Activated CD4-positive, CD25-positive, alpha-beta regulatory T cell treated with anti-CD3 and anti-CD28 coated beads, Interleukin-2, amount 50 U/mL, for 16 hours (primary cell): ENCODE results near the gene ERICH2.

Experiments
- DNase-seq: peaks from one replicate; pipeline ENCODE4 v3.0.0-alpha.2; 2020; ENCODE audit warnings: low read depth, low spot score

ERICH2 gene

GRCh38 chr2:170817093-170818035, 47.2 kb downstream of the ERICH2 start:
- DNase-seq, result no peak

DNA sequence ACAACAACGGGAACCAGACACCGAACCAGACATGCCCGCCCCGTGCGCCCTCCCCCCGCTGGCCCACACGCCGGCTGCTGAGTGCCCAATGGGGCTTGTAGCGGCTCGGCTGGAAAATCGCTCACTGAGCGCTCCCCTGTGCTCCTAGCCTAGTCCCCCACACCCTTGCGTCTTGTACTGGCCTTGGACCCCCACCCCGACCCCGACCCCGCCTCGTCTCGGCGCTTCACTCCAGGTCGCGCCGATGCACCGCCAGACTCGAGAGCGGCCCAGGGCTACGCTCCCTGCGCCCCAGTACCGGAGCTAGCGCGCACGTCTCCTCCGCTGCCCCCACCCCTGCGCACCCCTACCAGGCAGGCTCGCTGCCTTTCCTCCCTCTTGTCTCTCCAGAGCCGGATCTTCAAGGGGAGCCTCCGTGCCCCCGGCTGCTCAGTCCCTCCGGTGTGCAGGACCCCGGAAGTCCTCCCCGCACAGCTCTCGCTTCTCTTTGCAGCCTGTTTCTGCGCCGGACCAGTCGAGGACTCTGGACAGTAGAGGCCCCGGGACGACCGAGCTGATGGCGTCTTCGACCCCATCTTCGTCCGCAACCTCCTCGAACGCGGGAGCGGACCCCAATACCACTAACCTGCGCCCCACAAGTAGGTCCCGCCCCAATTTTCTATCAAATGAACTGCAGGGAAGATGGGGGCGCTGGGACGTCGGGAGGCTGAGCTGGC, 48.0 kb downstream of the ERICH2 start:
- DNase-seq, result no peak

DNA sequence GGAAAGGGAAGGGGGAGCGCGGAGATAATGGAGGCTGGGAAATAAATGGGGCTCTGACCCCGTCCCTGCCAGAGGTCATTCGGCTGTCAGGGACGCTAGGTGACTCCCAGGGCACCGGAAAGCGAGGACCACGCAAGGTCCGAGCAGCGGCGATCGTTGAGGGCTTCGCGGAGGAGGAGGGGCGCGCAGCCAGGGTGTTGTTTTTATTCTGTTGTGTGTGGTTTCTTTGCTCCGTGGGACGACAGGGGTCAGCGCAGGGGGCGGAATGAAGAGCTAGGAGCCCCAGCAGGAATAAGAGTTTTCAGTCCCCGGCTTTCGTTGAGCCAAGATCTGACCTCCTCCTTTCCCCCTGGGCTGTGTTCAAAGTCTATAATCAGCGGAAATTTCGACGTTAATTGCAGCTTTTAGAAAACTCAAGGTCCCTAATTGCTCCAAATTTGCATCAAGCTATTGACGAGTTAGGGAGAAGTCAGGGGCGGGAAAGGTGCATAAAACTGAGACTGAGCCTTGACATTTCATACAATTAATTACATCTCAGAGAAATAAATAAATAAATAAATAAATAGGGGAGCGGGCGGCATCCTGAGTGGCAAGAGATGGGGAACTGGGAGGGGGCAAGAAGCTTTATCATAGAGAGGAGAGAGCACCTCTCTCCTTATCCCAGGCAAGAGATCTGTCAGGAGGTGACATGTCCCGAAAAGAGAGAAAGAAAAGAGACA, 48.7 kb downstream of the ERICH2 start:
- no peak for DNase-seq

GRCh38 chr2:170819680-170820664, 49.8 kb downstream of the ERICH2 start:
- DNase-seq, result no peak

GRCh38 chr2:170820757-170821530, 50.8 kb downstream of the ERICH2 start:
- DNase-seq, result no peak

DNA sequence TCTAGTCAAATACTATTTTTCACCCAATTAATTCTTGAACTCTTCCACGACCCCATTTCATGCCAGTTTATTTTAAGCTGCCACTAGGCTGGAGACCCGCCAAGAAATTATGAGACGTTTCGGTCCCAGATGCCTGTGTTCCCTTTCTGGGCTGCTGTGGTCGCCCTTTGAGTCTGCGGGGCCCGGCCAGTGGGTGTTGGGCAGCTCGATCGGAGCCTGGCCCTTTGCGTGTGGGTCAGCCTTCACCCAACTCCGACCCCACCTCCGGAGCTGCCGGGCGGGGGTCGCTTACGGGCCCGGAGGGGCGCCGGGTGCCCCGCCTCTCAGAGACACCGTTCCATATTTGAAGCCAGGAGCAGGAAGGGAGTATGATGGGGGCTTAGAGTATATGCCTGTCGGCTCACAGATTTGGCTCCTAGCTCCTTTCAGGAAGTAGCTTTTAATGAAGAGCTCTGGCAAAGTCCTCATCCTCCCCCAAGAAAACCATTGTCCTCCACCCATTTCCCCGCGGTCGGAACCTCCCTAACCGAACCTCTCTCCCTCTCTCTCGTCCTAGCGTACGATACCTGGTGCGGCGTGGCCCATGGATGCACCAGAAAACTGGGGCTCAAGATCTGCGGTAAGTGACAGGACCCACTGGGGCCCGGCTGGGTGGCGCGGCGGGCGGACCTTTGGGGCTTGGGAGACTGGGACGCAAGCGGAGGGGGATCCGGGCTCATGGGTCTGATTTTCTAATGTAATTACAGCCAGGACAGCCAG, 51.5 kb downstream of the ERICH2 start:
- DNase-seq, result no peak

- no peak for DNase-seq
Measured at GRCh38 chr2:170822290-170823087, 52.3 kb downstream of the ERICH2 start.

DNA sequence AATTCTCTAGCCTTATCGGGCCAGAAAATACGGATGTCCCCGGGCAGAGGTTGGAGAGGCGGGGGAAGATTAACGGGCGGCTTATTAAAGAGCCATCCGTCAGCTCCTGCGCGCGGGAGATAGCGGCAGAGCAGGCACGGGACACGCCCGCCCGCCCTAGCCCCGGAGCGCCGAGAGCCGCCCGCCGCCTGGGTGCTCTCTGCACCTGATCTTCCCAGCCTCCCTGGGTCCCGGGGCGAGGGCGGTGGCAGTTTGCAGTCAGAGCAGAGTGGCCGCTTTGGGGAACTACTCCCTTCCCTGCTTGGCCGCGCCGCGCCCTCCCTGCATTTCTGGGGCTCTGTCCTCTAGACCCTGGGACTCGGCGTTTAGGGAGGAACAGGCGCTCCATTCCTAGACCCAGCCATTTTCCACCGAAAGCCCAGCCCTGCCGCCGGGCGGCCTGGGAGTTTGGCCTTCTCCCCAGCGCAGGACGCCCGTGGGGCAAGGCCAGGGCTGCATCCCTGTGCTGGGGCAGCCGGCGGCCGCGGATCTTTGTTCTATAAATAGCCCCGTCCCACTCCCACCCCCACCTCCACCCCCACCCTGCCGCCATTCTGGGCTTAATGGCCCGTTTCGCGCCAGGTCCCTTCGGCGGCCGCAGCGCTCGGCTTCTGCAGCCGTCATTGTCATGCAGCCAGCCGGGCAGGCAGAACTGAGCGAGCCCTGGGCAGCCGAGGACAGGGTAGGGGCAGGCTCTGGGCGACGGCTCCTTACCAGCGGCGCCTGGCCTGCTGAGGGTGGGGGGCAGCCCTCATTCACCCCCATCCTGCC, 53.1 kb downstream of the ERICH2 start:
- DNase-seq, result no peak

- DNase-seq, result no peak
Measured at GRCh38 chr2:170823898-170824215, 53.7 kb downstream of the ERICH2 start.

- no peak for DNase-seq
Measured at GRCh38 chr2:170824526-170825015, 54.4 kb downstream of the ERICH2 start.

GRCh38 chr2:170827841-170828532, 57.8 kb downstream of the ERICH2 start:
- no peak for DNase-seq

GRCh38 chr2:170828533-170828916, 58.3 kb downstream of the ERICH2 start:
- no peak for DNase-seq

DNA sequence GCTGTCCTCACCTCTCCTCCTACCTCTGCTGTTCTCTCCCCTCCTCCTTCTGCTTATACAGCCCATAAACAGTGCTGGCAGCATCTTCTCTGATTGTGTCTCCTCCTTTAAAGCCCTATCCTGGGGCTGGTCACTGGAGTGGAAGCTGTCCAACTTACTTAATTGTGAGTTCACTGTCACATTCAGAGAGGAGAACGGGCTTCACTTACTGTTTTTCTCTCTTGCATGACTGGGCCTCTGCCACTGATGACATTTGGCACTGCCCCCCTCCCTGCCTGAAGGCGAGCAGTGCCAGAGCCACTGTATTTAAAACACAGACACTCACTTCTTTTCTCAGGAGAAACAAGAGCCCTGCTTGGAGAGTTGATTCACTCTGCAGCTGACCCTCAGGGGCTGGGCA, 58.9 kb downstream of the ERICH2 start:
- DNase-seq, result no peak

GRCh38 chr2:170830166-170830565, 60.0 kb downstream of the ERICH2 start:
- DNase-seq, result no peak

- DNase-seq, result no peak
Measured at GRCh38 chr2:170831115-170831514, 60.9 kb downstream of the ERICH2 start.

DNA sequence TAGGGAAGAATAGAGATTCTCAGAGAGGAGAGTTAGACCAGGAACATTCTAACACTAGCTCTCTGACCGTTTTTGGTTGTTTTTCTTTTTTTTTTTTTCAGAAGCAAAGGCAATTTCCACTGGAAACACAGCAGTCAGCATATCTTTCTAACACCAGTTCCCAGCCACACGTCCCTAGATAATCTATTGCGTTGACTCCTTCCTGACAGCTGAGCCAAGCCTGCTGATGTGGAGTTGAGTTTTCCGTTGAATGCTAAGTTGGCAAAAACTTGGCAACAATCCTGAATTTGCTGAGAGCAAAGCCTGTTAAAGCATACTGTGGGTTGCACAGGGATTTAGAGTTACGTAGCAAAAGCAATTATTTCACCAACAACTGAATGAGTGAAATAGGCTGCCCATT, 65.8 kb downstream of the ERICH2 start:
- no peak for DNase-seq

GRCh38 chr2:170840717-170841210, 70.6 kb downstream of the ERICH2 start:
- DNase-seq, result no peak
